Measurements from ENCODE around the gene CROT. TPM values are rescaled to one million over a fixed set of nuclear protein-coding genes. Genes with fewer than 3 reads are reported as not detected.

CROT gene
- total and polyA plus RNA-seq, 11 donors, result 5.7 to 10.2 (median 8.4) TPM

DNA sequence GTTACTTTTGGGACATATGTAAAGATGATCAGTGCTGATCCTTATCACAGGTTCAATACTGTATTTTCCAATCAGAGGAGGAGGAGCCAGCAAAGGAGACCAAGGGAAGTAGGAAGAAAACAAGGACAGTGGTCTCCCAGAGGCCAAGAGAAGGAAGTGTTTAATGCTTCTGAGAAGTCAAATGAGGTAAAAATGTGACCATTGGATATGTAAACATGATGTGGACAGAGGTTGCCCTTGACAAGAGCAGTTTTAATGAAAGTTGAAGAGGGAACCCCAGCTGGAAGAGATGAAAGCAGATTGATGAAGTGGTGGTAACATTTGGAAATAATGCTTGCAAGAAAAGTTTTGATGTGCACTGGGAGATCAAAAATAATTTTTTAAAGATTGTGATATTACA lies 18.8 kb downstream of the CROT start:
- no peak for TF ChIP-seq POLR2A (IDR thresholded peaks at IDR 0.05)
- TF ChIP-seq, protein P1, sequence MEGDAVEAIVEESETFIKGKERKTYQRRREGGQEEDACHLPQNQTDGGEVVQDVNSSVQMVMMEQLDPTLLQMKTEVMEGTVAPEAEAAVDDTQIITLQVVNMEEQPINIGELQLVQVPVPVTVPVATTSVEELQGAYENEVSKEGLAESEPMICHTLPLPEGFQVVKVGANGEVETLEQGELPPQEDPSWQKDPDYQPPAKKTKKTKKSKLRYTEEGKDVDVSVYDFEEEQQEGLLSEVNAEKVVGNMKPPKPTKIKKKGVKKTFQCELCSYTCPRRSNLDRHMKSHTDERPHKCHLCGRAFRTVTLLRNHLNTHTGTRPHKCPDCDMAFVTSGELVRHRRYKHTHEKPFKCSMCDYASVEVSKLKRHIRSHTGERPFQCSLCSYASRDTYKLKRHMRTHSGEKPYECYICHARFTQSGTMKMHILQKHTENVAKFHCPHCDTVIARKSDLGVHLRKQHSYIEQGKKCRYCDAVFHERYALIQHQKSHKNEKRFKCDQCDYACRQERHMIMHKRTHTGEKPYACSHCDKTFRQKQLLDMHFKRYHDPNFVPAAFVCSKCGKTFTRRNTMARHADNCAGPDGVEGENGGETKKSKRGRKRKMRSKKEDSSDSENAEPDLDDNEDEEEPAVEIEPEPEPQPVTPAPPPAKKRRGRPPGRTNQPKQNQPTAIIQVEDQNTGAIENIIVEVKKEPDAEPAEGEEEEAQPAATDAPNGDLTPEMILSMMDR (IDR thresholded peaks at IDR 0.05), result no peak
- DNase-seq, result no peak
- H3K4me1 ChIP-seq, result no peaks in the 10 kb centered on the region
- no peaks in the 10 kb centered on the region for H3K27me3 ChIP-seq
- H3K27ac ChIP-seq, result no peak overlapping the region
- H3K4me3 ChIP-seq, result no peak overlapping the region
- no peak for ATAC-seq
- peaks cover 0 to 60% (median 13%) of the 10 kb centered on the region in 9 donors for H3K36me3 ChIP-seq
- intact Hi-C loops (cut with DNase I), result no loop called here
- H3K9me3 ChIP-seq, result no peaks in the 10 kb centered on the region

DNA sequence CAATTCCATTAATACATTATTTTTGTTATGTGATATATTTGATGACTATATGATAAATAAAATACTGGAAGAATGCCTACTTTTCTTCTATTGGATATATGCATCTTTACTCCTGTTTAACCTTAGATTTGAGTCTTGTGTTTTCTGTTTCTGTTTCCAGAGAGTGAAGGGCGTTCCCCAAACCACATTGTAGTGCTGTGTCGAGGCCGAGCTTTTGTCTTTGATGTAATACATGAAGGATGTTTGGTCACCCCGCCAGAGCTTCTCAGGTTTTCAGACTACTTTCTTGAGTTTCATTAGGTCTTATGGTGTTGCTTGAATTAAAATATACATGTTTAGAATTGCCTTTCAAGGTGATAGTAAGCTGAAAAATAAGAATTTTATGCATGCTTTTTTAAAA lies 23.8 kb downstream of the CROT start:
- intact Hi-C loops (cut with DNase I), result no loop called here
- Histone ChIP-seq H3K36me3 (peaks cover 0 to 42% (median 8%) of the 10 kb centered on the region in 9 donors), H3K27ac (no peak overlapping the region), H3K27me3 (no peaks in the 10 kb centered on the region), H3K4me3 (no peak overlapping the region), H3K4me1 (no peaks in the 10 kb centered on the region), H3K9me3 (no peaks in the 10 kb centered on the region)
- ATAC-seq, result no peak
- DNase-seq, result no peak
- TF ChIP-seq, protein P1 (IDR thresholded peaks at IDR 0.05), result no peak
- no peak for TF ChIP-seq POLR2A (IDR thresholded peaks at IDR 0.05)
- WGBS, 4 donors, result 96 to 99% (median 97%) methylated on average over 4 of the region's 4 CpGs

- Histone ChIP-seq H3K9me3 (no peaks in the 10 kb centered on the region), H3K4me1 (no peaks in the 10 kb centered on the region), H3K36me3 (peaks cover 0 to 39% (median 7%) of the 10 kb centered on the region in 9 donors), H3K4me3 (no peak overlapping the region), H3K27ac (no peak overlapping the region), H3K27me3 (no peaks in the 10 kb centered on the region)
- 95 to 100% (median 98%) methylated on average over 1 of the region's 1 CpG for WGBS, 4 donors
- intact Hi-C loops (cut with DNase I), result no loop called here
- DNase-seq (no peak), ATAC-seq (no peak)
- TF ChIP-seq, protein P1 (IDR thresholded peaks at IDR 0.05), result no peak
- no peak for TF ChIP-seq POLR2A (IDR thresholded peaks at IDR 0.05)
Measured at GRCh38 chr7:87370660-87371180, 25.3 kb downstream of the CROT start.

GRCh38 chr7:87375662-87376435 lies 30.4 kb downstream of the CROT start:
- DNase-seq (no peak), ATAC-seq (no peak)
- Histone ChIP-seq H3K9me3 (no peaks in the 10 kb centered on the region), H3K27me3 (no peaks in the 10 kb centered on the region), H3K4me3 (no peak overlapping the region), H3K4me1 (no peaks in the 10 kb centered on the region), H3K27ac (no peak overlapping the region), H3K36me3 (peaks cover 0 to 41% (median 3%) of the 10 kb centered on the region in 9 donors)
- 78 to 83% (median 80%) methylated on average over 5 of the region's 5 CpGs for WGBS, 4 donors
- intact Hi-C loops (cut with DNase I), result no loop called here
- TF ChIP-seq, protein P1 (IDR thresholded peaks at IDR 0.05), result no peak
- no peak for TF ChIP-seq POLR2A (IDR thresholded peaks at IDR 0.05)
